A549 (cell line): Measurements from ENCODE around the gene MALAT1. TPM values are rescaled to one million over a fixed set of nuclear protein-coding genes. Genes with fewer than 3 reads are reported as not detected.

Experiments used
- ATAC-seq, 2 experiments: fragments of 200-7000 bp in 1 of 2; fragments of >200 bp in 1 of 2; cut with Nextera tagmentation in 1 of 2; cut with Tn5 transposase in 1 of 2; 3 replicates each; pipeline versions ENCODE4 v1.8.0 to v1.9.1; 2018 to 2020; ENCODE audit warnings: mild to moderate bottlenecking in 1 of 2, moderate library complexity in 1 of 2
- CTCF ChIA-PET: fragments of 300-600 bp; sonication (Branson Sonifier 250); formaldehyde crosslinking; extraction: SDS; loops from one replicate; lab custom pipeline; 2021; ENCODE audit warnings: antibody characterized with exemption, inconsistent platforms; lab: Yijun Ruan, JAX
- POLR2A ChIA-PET: fragments of 350-600 bp; formaldehyde crosslinking; extraction: SDS; loops from one replicate; lab custom pipeline; 2021; ENCODE audit warnings: antibody characterized with exemption, inconsistent platforms; lab: Yijun Ruan, JAX
- DNase-seq, 2 experiments: peaks; one replicate each; pipeline versions ENCODE4 v3.0.0 to v3.0.0-alpha.2; 2011 to 2016; ENCODE audit warnings: low read depth in 1 of 2, low spot score in 1 of 2
- FAIRE-seq: peaks from 2 replicates; lab custom pipeline; 2011; peaks lifted over from hg19 to GRCh38; lab: Jason Lieb, UNC
- H3K27ac ChIP-seq, 2 experiments: fragments of >200 bp; sonication (Bioruptor Twin); formaldehyde crosslinking; 3 replicates each; pipeline ENCODE4 v1.5.1; 2016 to 2017
- H3K4me1 ChIP-seq: fragments of >200 bp; sonication (Bioruptor Twin); formaldehyde crosslinking; 3 replicates; pipeline ENCODE4 v1.6.1; 2016
- H3K4me2 ChIP-seq: fragments of >200 bp; sonication (Bioruptor Twin); formaldehyde crosslinking; 3 replicates; pipeline ENCODE4 v1.6.1; 2016
- H3K4me3 ChIP-seq: fragments of >200 bp; sonication (Bioruptor Twin); formaldehyde crosslinking; 3 replicates; pipeline ENCODE4 v1.5.1; 2016
- H3K9me3 ChIP-seq: fragments of >200 bp; sonication (Bioruptor Twin); formaldehyde crosslinking; 3 replicates; pipeline ENCODE4 v1.6.1; 2016
- CEBPB ChIP-seq, 2 experiments: fragments of >200 bp in 1 of 2; sonication (Bioruptor Twin) in 1 of 2; formaldehyde crosslinking in 1 of 2; IDR thresholded peaks; 2 replicates each; pipeline ENCODE4 v1.6.1; 2012 to 2016
- EHF ChIP-seq: fragments of 250-450 bp; sonication (Bioruptor Pico); IDR thresholded peaks from 2 replicates; pipeline ENCODE4 v1.5.0; 2020; ENCODE audit warnings: mild to moderate bottlenecking
- FOSL2 ChIP-seq, 2 experiments: fragments of 450-650 bp in 1 of 2; fragments of >200 bp in 1 of 2; sonication (Bioruptor Twin) in 1 of 2; formaldehyde crosslinking; IDR thresholded peaks; 2 replicates each; pipeline versions ENCODE4 v1.5.0 to v1.6.1; 2016 to 2020; ENCODE audit warnings: mild to moderate bottlenecking in 1 of 2, moderate library complexity in 1 of 2
- GATA3 ChIP-seq: IDR thresholded peaks from 2 replicates; pipeline ENCODE4 v1.6.1; 2012; ENCODE audit warnings: borderline replicate concordance
- JUN ChIP-seq, 2 experiments: fragments of >200 bp; sonication (Bioruptor Twin); formaldehyde crosslinking; IDR thresholded peaks; 2 replicates in 1 of 2; 3 replicates in 1 of 2; pipeline ENCODE4 v1.6.1; 2016 to 2017
- JUNB ChIP-seq: fragments of >200 bp; sonication (Bioruptor Twin); formaldehyde crosslinking; IDR thresholded peaks from 2 replicates; pipeline ENCODE4 v1.6.1; 2016
- MAX ChIP-seq: IDR thresholded peaks from 2 replicates; pipeline ENCODE4 v1.6.1; 2012
- NPAS2 ChIP-seq: fragments of 250-450 bp; sonication (Bioruptor Pico); IDR thresholded peaks from 2 replicates; pipeline ENCODE4 v1.8.0; 2022; ENCODE audit warnings: mild to moderate bottlenecking, moderate library complexity, borderline replicate concordance
- NR3C1 ChIP-seq: fragments of >200 bp; sonication (Bioruptor Twin); formaldehyde crosslinking; IDR thresholded peaks from 3 replicates; pipeline ENCODE4 v1.6.1; 2017
- PBX3 ChIP-seq: IDR thresholded peaks from 2 replicates; pipeline ENCODE4 v1.6.1; 2012
- POLR2A ChIP-seq: IDR thresholded peaks from 2 replicates; pipeline ENCODE4 v1.6.1; 2012; ENCODE audit warnings: mild to moderate bottlenecking, low read length
- SMC3 ChIP-seq: fragments of >200 bp; sonication (Bioruptor Twin); formaldehyde crosslinking; IDR thresholded peaks from 3 replicates; pipeline ENCODE4 v1.6.1; 2018; ENCODE audit warnings: inconsistent platforms
- TFCP2L1 ChIP-seq: fragments of 250-450 bp; sonication (Bioruptor Pico); IDR thresholded peaks from 2 replicates; pipeline ENCODE4 v1.5.0; 2021; ENCODE audit warnings: mild to moderate bottlenecking
- ZC3H11A ChIP-seq: fragments of 450-650 bp; IDR thresholded peaks from 2 replicates; pipeline ENCODE4 v1.6.1; 2014; ENCODE audit warnings: antibody characterized with exemption, mild to moderate bottlenecking
- WGBS: methylation state at CpG from one replicate; pipeline ENCODE4 v1.1.6; 2017; ENCODE audit errors: missing lambda C conversion rate; 5-methylcytosine and 5-hydroxymethylcytosine counted together
- polyA plus RNA-seq, 4 experiments: library from polyadenylated mRNA; depleted of rRNA in 3 of 4; stranded (reverse); fragments of >200 nt; fragmentation: RNase III in 1 of 4; extraction: RNeasy Plus Mini Kit Qiagen cat#74134 plus additional on column Dnase treatment in 1 of 4; gene quantifications; 2 replicates in 3 of 4; 3 replicates in 1 of 4; pipeline ENCODE4 v1.2.3, GENCODE V29; 2011 to 2017
- small RNA-seq, 6 experiments: library from RNA; depleted of rRNA; stranded (forward); fragments of <200 nt; gene quantifications; one replicate each; pipeline ENCODE3, GENCODE V24; 2012

Gene MALAT1
- polyA plus RNA-seq, 2 of the 4 experiments (the other 2 are of a cell fraction): 188 to 1,041 TPM

GRCh38 chr11:65555693-65556231 lies 56.9 kb downstream of the MALAT1 start:
- FAIRE-seq: no peak
- peak overlapping the region; percentile 98 for H3K4me2 ChIP-seq
- TF ChIP-seq NR3C1 (no peak), EHF (CRISPR knock-in tag) (no peak), SMC3 (no peak), MAX (peak; percentile 64), JUNB (peak; percentile 47; the same call in 1 of the 2 replicates), ZC3H11A (no peak), POLR2A (0 out of 2 replicates have a peak, but pooled peaks have one; percentile 11), FOSL2 (IDR thresholded peaks at IDR 0.05) (peak; percentile 42; the same call in 1 of the 2 replicates), FOSL2 (CRISPR knock-in tag; IDR thresholded peaks at IDR 0.05) (peak; percentile 63), NPAS2 (CRISPR knock-in tag) (no peak), JUN (IDR thresholded peaks at IDR 0.05) (peak in 1 of 2 experiments; percentile 49; a peak in 2 of 5 replicates), GATA3 (peak; percentile 41; the same call in 1 of the 2 replicates), TFCP2L1 (CRISPR knock-in tag) (no peak), PBX3 (peak; percentile 44; the same call in 1 of the 2 replicates), CEBPB (IDR thresholded peaks at IDR 0.05) (no peak)
- H3K4me1 ChIP-seq: peaks cover 76% of the 10 kb centered on the region
- peak; percentile 7 to 42; a peak in 5 of 6 replicates for ATAC-seq
- H3K27ac ChIP-seq: peak overlapping the region; percentile 94 to 99
- peak; percentile 67 to 84 for DNase-seq
- H3K9me3 ChIP-seq: no peaks in the 10 kb centered on the region
- H3K4me3 ChIP-seq: peak overlapping the region; percentile 62; the same call in 1 of the 3 replicates
- ChIA-PET CTCF (interaction anchor here (0.9 to 8.0 kb wide), 9 partner anchors 11 to 45 kb away, joined by 3 to 148 read pairs (median 7); partner anchors contain the start of genes FAM89B, SCYL1 and ZNRD2), POLR2A (interaction anchor here (1.0 kb wide), 1 partner anchor 15 kb away, joined by 3 read pairs; the partner anchor contains the start of gene ZNRD2)
- 0% methylated on average over 4 of the region's 6 CpGs for WGBS

Small RNA genes within 50 kb of the gene (small RNA-seq; reads per million reads assigned to genes)
- gene RF01684: 0 reads per million in 6 experiments

Other genes with a start within 250 kb of the MALAT1 start
- 52.3 and 55.6 TPM in 2 replicates for gene POLA2, start 237.1 kb upstream of the MALAT1 start, polyA plus RNA-seq (2011; rRNA removed)
- 33.8 to 34.5 TPM (median 34.1 TPM) in 3 replicates for gene POLA2, start 237.1 kb upstream of the MALAT1 start, polyA plus RNA-seq (2017; fragmentation: RNase III; extraction: RNeasy Plus Mini Kit Qiagen cat#74134 plus additional on column Dnase treatment)
- gene CDC42EP2, start 184.2 kb upstream of the MALAT1 start, polyA plus RNA-seq (2011; rRNA removed): 3.0 and 3.7 TPM in 2 replicates
- 8.0 to 10.1 TPM (median 8.5 TPM) in 3 replicates for gene CDC42EP2, start 184.2 kb upstream of the MALAT1 start, polyA plus RNA-seq (2017; fragmentation: RNase III; extraction: RNeasy Plus Mini Kit Qiagen cat#74134 plus additional on column Dnase treatment)
- 35.6 and 36.3 TPM in 2 replicates for gene DPF2, start 165.2 kb upstream of the MALAT1 start, polyA plus RNA-seq (2011; rRNA removed)
- 34.8 to 39.8 TPM (median 35.7 TPM) in 3 replicates for gene DPF2, start 165.2 kb upstream of the MALAT1 start, polyA plus RNA-seq (2017; fragmentation: RNase III; extraction: RNeasy Plus Mini Kit Qiagen cat#74134 plus additional on column Dnase treatment)
- 0.30 and 0.37 TPM in 2 replicates for gene TIGD3, start 144.3 kb upstream of the MALAT1 start, polyA plus RNA-seq (2011; rRNA removed)
- 0.54 to 0.71 TPM (median 0.66 TPM) in 3 replicates for gene TIGD3, start 144.3 kb upstream of the MALAT1 start, polyA plus RNA-seq (2017; fragmentation: RNase III; extraction: RNeasy Plus Mini Kit Qiagen cat#74134 plus additional on column Dnase treatment)
- 3.1 and 4.9 TPM in 2 replicates for gene SLC25A45, start 116.4 kb upstream of the MALAT1 start, polyA plus RNA-seq (2011; rRNA removed)
- 7.9 to 8.6 TPM (median 8.1 TPM) in 3 replicates for gene SLC25A45, start 116.4 kb upstream of the MALAT1 start, polyA plus RNA-seq (2017; fragmentation: RNase III; extraction: RNeasy Plus Mini Kit Qiagen cat#74134 plus additional on column Dnase treatment)
- 12.2 and 12.9 TPM in 2 replicates for gene FRMD8, start 112.4 kb upstream of the MALAT1 start, polyA plus RNA-seq (2011; rRNA removed)
- gene FRMD8, start 112.4 kb upstream of the MALAT1 start, polyA plus RNA-seq (2017; fragmentation: RNase III; extraction: RNeasy Plus Mini Kit Qiagen cat#74134 plus additional on column Dnase treatment): 16.5 to 20.0 TPM (median 17.4 TPM) in 3 replicates
- 181 and 314 TPM in 2 replicates for gene NEAT1, start 76.2 kb upstream of the MALAT1 start, polyA plus RNA-seq (2011; rRNA removed)
- 1,009 to 1,407 TPM (median 1,223 TPM) in 3 replicates for gene NEAT1, start 76.2 kb upstream of the MALAT1 start, polyA plus RNA-seq (2017; fragmentation: RNase III; extraction: RNeasy Plus Mini Kit Qiagen cat#74134 plus additional on column Dnase treatment)
- gene SCYL1, start 26.0 kb downstream of the MALAT1 start, polyA plus RNA-seq (2011; rRNA removed): 30.8 and 33.6 TPM in 2 replicates
- gene SCYL1, start 26.0 kb downstream of the MALAT1 start, polyA plus RNA-seq (2017; fragmentation: RNase III; extraction: RNeasy Plus Mini Kit Qiagen cat#74134 plus additional on column Dnase treatment): 41.8 to 46.8 TPM (median 45.9 TPM) in 3 replicates
- 28.6 and 39.9 TPM in 2 replicates for gene LTBP3, start 59.3 kb downstream of the MALAT1 start, polyA plus RNA-seq (2011; rRNA removed)
- 107 to 134 TPM (median 123 TPM) in 3 replicates for gene LTBP3, start 59.3 kb downstream of the MALAT1 start, polyA plus RNA-seq (2017; fragmentation: RNase III; extraction: RNeasy Plus Mini Kit Qiagen cat#74134 plus additional on column Dnase treatment)
- gene ZNRD2, start 71.4 kb downstream of the MALAT1 start, polyA plus RNA-seq (2011; rRNA removed): 28.2 and 32.3 TPM in 2 replicates
- gene ZNRD2, start 71.4 kb downstream of the MALAT1 start, polyA plus RNA-seq (2017; fragmentation: RNase III; extraction: RNeasy Plus Mini Kit Qiagen cat#74134 plus additional on column Dnase treatment): 66.1 to 68.2 TPM (median 68.1 TPM) in 3 replicates
- gene FAM89B, start 73.5 kb downstream of the MALAT1 start, polyA plus RNA-seq (2011; rRNA removed): 13.5 and 16.9 TPM in 2 replicates
- 18.6 to 23.9 TPM (median 23.1 TPM) in 3 replicates for gene FAM89B, start 73.5 kb downstream of the MALAT1 start, polyA plus RNA-seq (2017; fragmentation: RNase III; extraction: RNeasy Plus Mini Kit Qiagen cat#74134 plus additional on column Dnase treatment)
- gene EHBP1L1, start 77.0 kb downstream of the MALAT1 start, polyA plus RNA-seq (2011; rRNA removed): 11.6 and 13.8 TPM in 2 replicates
- 39.8 to 46.0 TPM (median 43.8 TPM) in 3 replicates for gene EHBP1L1, start 77.0 kb downstream of the MALAT1 start, polyA plus RNA-seq (2017; fragmentation: RNase III; extraction: RNeasy Plus Mini Kit Qiagen cat#74134 plus additional on column Dnase treatment)
- gene KCNK7, start 96.8 kb downstream of the MALAT1 start, polyA plus RNA-seq (2011; rRNA removed): 0.11 and 0.13 TPM in 2 replicates
- 0.49 to 0.50 TPM (median 0.50 TPM) in 3 replicates for gene KCNK7, start 96.8 kb downstream of the MALAT1 start, polyA plus RNA-seq (2017; fragmentation: RNase III; extraction: RNeasy Plus Mini Kit Qiagen cat#74134 plus additional on column Dnase treatment)
- gene MAP3K11, start 115.2 kb downstream of the MALAT1 start, polyA plus RNA-seq (2011; rRNA removed): 16.7 and 18.1 TPM in 2 replicates
- 30.9 to 34.9 TPM (median 34.5 TPM) in 3 replicates for gene MAP3K11, start 115.2 kb downstream of the MALAT1 start, polyA plus RNA-seq (2017; fragmentation: RNase III; extraction: RNeasy Plus Mini Kit Qiagen cat#74134 plus additional on column Dnase treatment)
- 14.2 and 17.2 TPM in 2 replicates for gene PCNX3, start 116.7 kb downstream of the MALAT1 start, polyA plus RNA-seq (2011; rRNA removed)
- gene PCNX3, start 116.7 kb downstream of the MALAT1 start, polyA plus RNA-seq (2017; fragmentation: RNase III; extraction: RNeasy Plus Mini Kit Qiagen cat#74134 plus additional on column Dnase treatment): 26.6 to 30.8 TPM (median 29.7 TPM) in 3 replicates
- gene SIPA1, start 139.1 kb downstream of the MALAT1 start, polyA plus RNA-seq (2011; rRNA removed): 9.9 and 10.4 TPM in 2 replicates
- 16.9 to 21.3 TPM (median 17.4 TPM) in 3 replicates for gene SIPA1, start 139.1 kb downstream of the MALAT1 start, polyA plus RNA-seq (2017; fragmentation: RNase III; extraction: RNeasy Plus Mini Kit Qiagen cat#74134 plus additional on column Dnase treatment)
- 28.9 and 31.8 TPM in 2 replicates for gene RELA, start 163.9 kb downstream of the MALAT1 start, polyA plus RNA-seq (2011; rRNA removed)
- gene RELA, start 163.9 kb downstream of the MALAT1 start, polyA plus RNA-seq (2017; fragmentation: RNase III; extraction: RNeasy Plus Mini Kit Qiagen cat#74134 plus additional on column Dnase treatment): 50.7 to 55.8 TPM (median 55.1 TPM) in 3 replicates
- 25.8 and 34.6 TPM in 2 replicates for gene KAT5, start 213.2 kb downstream of the MALAT1 start, polyA plus RNA-seq (2011; rRNA removed)
- 39.8 to 44.7 TPM (median 41.2 TPM) in 3 replicates for gene KAT5, start 213.2 kb downstream of the MALAT1 start, polyA plus RNA-seq (2017; fragmentation: RNase III; extraction: RNeasy Plus Mini Kit Qiagen cat#74134 plus additional on column Dnase treatment)
- 15.1 and 15.8 TPM in 2 replicates for gene RNASEH2C, start 221.8 kb downstream of the MALAT1 start, polyA plus RNA-seq (2011; rRNA removed)
- 36.4 to 39.3 TPM (median 36.9 TPM) in 3 replicates for gene RNASEH2C, start 221.8 kb downstream of the MALAT1 start, polyA plus RNA-seq (2017; fragmentation: RNase III; extraction: RNeasy Plus Mini Kit Qiagen cat#74134 plus additional on column Dnase treatment)